NCI-H1436 (cell line): Measurements from ENCODE around the gene FYB1.

Source experiments
- DNase-seq: peaks from one replicate; lab custom pipeline; 2025; lab: John Stamatoyannopoulos, UW

Gene FYB1

DNA sequence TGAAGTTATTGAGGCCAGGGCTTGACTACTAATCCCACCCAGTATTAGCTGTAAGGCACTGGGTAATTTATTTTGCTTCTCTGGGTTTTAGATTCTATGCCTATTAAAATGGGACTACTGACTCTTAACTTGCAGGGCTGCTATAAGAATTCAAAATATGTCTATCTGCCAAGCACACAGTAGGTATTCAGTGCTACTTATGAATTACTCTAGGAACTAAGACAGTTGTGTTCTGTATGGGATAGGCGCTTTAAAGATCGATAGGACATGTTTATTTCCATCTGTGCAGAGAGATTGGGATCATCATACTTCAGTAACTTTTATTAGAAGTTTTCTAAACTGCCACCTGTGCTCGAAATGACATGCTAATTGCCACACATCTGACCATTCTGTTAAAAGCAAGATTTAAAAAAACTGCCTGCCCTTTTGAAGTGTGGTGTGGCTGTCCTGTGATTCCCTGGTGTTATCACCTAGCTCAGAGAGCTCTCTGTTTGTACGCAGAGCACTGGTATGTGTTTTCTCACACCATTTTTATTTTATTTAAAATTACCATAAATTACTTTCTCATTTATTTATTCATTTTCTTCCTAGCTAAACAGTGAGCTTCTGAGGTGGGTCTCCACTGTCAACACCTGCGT is 58.7 kb downstream of the FYB1 start:
- no peak for DNase-seq

DNA sequence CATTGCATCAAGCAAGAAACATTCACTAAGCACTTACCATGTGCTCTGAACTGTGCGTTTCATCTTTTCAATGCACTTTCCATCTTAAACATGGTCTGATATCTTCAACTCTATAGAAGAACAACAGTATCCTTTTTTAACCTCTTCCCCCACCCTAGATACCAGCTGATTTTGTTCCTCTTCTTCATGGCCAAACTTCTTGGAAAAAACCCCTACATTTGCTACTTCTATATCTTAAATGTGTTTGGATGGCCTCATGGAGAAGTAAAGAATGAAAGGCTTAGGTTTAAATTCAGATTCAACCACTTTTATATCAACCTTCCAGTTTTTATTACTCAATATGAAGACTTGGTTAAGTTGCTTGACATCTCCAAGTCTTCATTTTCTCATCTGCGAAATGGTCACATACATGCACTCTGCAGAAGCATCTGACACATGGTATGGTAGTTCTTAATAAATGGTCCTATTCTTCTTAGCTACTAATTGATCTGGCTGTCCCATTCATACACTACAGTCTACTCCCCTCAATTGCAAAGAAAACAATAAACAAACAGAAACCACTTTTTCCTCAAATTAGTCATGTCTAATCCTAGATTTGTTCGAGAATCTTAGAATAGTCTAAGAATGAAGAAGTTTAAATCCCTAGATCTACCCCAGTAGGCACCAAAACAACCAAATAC is 59.4 kb downstream of the FYB1 start:
- DNase-seq = no peak

GRCh38 chr5:39158786-39159185 is 60.6 kb downstream of the FYB1 start:
- DNase-seq = no peak

GRCh38 chr5:39158127-39158593 is 61.2 kb downstream of the FYB1 start:
- DNase-seq = no peak

- DNase-seq = no peak
Observed at GRCh38 chr5:39157701-39158100, 61.7 kb downstream of the FYB1 start.

DNA sequence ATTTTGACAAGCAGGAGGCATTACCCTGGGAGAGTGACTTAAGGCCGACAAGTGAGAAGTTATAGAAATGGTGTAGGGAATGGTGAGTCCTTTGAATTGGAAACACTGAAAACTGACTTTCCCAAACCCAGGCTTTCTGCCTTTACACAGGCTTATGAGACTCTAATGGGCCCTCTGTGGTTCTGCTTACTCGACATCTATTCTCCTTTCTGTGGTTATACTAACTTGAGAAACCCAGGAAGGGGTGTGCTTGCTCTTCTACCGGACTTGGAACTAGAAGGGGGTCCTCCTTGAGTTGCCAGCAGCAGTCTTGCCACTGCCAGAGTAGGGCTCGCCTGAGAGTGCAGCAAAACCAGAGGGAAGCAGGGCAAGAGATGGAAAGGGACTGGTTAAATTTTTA is 63.3 kb downstream of the FYB1 start:
- DNase-seq = no peak

DNA sequence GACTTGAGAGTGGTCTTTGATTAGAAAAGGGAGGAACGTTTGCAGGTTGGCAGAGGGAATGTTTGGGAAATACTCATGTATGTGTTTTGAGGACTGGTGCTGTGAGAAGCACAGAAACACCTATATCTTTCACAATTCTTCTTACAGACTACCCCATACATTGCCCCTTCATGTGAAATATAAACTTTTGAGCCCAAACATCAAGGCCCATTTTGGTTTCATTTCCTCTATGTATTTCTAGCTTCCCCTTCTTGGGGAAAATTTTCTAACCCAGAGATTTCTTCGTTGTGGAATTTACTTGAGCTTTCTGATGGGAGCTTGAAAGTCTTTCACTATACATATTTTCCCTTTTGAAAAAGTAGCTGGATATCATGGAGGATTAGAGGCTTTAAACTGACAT is 67.6 kb downstream of the FYB1 start:
- no peak for DNase-seq

DNA sequence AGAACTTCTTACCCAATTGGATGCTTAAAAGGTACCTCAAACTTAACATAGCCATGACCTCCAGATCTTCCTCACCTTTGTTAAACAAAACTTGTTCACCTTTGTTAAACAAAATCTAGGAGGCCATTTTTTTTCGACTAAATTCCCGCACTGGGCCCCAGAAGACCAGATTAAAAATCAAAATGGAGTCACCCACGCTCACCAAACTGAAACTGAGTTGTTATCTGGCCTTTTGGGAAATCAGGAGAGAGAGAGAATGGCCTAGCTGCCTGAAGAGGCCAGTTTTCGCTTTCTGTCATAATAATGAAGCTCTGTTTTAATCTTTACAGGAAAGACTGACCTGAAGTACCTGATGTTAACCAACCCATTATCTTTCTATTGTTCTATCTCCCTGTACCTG is 69.4 kb downstream of the FYB1 start:
- DNase-seq = no peak

DNA sequence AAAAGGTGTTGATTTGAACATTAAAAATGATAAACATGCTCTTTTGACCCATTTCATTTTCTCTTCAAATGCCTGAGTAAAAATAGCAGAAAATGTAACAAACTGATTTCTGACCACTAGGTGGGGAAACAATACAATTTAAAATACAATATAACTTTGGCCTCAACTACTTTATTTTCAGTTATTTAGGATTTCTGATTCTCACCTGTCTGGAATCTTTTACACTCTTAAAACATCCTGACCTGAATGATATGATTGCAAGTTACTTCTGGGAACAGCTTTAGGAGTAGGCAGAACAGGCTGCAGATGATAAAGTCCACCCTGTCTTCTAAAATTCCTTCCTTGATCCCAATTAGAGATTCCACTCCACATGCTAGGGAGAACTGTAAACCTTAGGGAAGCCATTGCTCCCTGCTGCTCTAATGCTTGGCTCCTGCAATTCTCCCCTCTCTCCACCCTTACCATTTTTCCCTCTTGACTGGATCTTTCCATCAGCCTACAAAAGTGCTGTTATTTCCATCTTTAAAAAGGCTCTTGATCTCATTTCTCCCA is 70.3 kb downstream of the FYB1 start:
- no peak for DNase-seq

DNA sequence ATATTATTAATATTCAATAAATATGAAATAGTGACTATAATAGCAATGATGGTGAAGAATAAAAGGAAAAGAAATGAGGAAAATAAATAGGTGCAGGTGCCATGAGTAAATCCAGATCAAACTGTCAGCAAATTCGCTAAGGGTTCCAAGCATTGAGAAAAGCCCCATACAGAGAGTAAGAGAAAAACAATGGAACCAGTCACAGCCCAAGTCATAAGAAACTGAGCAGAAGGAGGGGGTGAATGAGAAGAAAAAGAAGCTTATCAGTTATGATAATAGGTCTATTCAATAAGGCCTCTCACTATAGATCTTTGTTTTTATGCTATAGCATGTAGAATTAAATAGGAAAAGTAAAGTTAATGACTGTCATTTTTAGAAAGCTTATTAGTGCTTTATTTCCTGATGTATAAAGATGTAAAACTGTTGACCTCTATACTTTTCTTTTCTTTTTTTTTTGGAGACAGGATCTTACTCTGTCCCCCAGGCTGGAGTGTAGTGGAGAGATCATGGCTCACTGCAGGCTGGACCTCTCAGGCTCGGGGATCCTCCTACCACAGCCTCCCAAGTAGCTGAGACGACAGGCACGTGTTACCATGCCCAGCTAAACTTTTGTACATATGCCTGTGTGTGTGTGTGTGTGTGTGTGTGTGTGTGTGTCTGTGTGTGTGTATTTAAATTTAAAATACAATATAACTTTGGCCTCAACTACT is 72.4 kb downstream of the FYB1 start:
- DNase-seq = no peak

- DNase-seq = no peak
Observed at GRCh38 chr5:39143151-39143860, 76.1 kb downstream of the FYB1 start.

DNA sequence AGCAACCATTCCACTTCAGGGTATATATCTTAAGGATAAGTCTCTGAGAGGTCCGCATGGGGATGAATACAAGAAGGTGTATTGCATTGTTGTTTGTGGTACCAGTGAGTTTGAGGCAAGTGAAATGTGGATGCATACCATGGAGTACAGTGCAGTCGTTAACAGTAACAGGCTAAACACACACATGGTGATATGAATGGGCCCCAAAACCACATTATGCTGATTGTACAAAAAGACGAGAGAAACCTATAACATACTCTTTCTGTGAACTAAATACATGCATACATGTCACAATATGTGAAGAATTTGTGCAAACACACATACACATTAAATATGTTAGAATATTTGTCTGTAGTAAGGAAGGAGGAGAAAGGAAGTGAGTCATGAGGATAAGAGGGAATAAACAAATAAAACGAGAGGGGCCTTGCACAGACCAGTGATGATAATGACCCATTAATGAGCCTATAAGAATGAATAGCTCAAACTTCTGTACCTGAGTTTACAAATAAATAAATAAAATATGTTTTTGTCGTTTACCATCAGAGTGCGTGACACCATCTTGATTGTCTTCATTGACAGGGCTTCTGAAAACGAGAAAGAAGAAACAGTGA is 78.7 kb downstream of the FYB1 start:
- no peak for DNase-seq

DNA sequence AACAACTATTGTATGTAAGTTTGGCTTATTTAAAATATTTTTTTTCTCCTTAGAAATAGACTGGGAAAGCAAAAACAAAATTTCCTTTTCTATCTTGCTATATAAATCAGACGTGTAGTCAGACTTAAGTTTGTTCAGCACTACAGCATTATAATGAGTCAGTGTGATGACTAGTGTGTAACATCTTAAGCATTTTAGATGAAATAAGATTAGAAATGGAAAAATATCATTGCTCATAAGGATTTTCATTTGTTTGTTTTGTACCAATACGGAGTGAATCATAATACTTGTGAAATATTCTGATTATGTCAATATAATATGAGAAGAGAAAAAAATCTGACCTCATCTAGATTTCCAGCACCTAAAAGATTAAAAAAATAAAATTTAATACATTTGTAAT is 80.5 kb downstream of the FYB1 start:
- no peak for DNase-seq

- no peak for DNase-seq
Observed at GRCh38 chr5:39137819-39138451, 81.4 kb downstream of the FYB1 start.

DNA sequence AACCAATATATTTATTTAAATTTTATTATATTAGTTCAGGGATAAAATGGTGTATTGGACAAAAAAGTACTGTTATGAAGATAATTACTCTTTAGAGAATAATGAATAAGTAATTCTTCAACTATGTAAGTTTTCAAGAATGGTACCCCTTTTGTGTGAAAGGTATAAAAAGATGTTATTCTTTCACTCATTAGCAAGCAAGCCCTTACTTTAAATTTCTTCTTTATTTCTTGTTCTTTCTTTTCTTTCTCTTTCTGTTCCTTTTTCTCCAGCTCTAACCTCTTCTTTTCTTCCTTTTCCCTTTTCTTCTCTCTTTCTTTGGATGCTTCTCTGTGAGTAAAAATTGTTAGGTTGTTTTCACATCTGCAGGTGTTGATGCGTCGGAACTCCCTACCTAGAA is 82.0 kb downstream of the FYB1 start:
- DNase-seq = no peak

- DNase-seq = no peak
Observed at GRCh38 chr5:39132792-39133191, 86.6 kb downstream of the FYB1 start.

GRCh38 chr5:39132128-39132447 is 87.3 kb downstream of the FYB1 start:
- DNase-seq = no peak

DNA sequence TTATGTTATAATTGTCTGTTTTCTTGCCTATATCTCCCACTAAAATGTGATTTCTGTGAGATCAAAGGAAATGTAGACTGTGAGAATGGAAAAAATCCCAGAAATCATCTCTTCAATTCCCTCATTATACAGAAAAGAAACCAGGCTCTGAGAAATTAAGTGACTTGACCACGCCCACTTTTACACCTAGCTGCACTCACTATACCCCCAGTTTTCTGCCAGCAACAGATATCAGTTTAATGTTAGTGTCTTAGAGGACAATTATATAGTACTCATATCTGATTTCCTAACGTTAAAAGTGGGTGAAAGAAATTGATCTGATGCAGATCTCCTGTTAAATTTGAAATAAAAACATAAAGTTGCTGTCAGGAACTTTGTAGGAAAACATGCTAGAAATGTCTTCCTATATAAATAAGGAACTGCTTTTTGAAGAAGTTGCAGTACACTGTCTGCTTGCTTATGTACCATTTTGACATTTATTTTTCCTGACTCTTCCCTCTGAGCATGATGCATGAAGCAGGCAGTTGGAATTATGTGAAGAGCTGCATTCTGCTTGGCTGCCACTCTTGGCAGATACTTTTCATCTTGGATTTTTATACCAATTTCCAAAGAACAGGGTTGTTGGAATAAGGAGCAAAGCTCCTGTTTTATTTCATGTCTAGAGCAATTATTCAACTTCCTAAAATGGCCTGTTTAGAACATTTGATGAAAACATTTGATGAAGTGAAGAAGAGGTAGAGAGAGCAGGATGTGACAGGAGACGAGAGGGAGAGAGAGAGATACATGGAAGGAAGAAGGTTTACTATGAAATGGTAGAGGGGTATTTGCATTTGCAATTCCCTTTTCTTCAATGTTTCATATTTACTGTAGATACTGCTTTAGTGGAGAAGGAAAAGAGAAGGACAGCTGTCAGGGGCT is 87.9 kb downstream of the FYB1 start:
- no peak for DNase-seq

DNA sequence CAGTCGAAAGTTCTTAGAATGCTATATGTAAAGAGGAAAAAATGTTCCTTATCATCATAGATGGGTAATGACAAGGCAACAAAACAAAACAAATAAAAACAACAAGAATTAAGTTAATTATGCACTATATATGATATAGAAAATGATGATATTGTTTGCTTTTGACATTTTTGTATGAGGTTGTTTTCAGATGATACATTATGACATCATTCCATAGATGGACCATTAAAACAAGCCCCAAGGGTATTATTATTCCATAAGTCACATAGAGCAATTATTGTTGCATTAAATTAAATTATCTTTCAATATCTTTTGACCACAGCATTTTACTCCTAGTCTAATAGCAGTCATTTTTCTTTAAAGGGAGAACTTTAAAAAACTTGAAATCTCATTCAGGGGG is 88.6 kb downstream of the FYB1 start:
- no peak for DNase-seq

DNA sequence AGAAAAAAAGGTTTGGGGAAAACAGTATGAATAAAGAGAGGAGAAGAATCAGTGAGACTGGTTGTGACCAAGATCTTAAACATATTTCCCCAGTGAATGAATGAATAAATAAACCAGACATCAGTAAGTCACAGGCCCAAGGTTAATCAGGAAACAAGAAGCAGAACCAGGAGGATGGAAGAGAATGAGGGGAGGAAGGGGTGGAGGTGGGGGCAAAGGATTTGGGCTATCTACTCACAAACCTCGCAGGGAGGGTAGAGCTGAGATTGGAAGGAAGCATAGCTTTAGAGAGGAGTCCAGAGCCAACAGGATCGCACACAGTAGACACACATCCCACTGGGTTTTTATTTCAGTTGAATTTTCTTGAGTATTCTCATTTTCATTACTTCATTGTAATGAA is 97.4 kb downstream of the FYB1 start:
- no peak for DNase-seq

DNA sequence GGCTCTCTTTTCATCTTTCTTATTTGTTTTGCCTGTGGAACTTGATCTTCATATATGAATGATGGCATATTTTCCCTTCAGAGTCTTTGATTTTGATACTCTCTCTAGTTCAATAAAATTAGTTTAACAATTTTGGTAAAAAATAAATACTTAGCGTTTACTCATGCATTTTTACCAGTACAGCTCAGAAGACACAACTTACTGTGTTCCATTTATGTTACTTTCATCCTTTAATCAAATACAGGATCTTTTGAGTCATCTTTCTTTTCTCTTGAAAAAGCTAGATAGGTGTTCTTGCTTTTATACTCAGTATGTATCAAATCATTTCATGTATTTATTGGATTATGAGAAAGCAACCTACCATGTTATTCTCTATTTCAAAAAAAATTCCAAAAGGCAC is 98.0 kb downstream of the FYB1 start:
- no peak for DNase-seq
